GM18519 (cell line): Measurements from ENCODE around the gene UBAP1L.
"Not testable (repeated sequence)": the region's sequence is repeated elsewhere in the genome, so short reads cannot be mapped to it uniquely, and the experiment has no call there.

Experiments used
- ATAC-seq: cut with Tn5 transposase; IDR thresholded peaks from one replicate; pipeline ENCODE4 v1.9.1; 2021; ENCODE audit warnings: mild to moderate bottlenecking, moderate library complexity; ENCODE audit not compliant: unreplicated experiment, low FRiP score

UBAP1L gene

GRCh38 chr15:65101411-65101890 lies 13.5 kb downstream of the UBAP1L start:
- no peak for ATAC-seq

- ATAC-seq: no peak
Observed at GRCh38 chr15:65100442-65100841, 14.6 kb downstream of the UBAP1L start.

- ATAC-seq: not testable (repeated sequence)
Observed at GRCh38 chr15:65099801-65100200, 15.2 kb downstream of the UBAP1L start.

GRCh38 chr15:65099336-65099735 lies 15.7 kb downstream of the UBAP1L start:
- no peak for ATAC-seq

DNA sequence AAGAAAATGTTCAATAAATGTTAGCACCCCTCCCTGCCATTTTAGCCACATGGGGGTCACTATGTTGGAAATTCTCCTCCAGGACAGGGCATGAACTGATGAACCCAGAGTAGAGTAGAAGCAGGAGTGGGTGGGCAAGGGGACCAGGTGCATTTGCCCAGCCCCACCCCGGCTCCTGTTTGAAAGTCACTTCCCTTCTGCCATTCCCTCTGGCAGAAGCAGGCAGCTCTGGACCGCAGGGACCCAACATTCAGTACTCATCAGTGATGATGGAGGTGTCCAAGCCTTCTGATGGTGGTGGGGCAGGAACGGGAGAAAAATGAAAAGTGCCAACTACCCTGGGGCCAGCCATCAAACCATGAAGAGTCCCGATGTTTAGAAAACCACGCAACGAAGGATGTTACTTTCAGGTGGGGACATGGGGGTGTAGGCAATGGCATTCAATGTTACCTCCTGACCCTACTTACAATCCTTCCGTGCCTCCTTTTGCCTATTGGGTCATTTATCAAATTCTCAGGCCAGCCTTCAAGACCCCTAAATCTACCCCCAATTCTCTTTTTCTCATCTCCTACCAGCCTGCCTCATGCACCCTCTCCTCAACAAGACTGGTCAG lies 17.2 kb downstream of the UBAP1L start:
- ATAC-seq: no peak

GRCh38 chr15:65096481-65097385 lies 18.3 kb downstream of the UBAP1L start:
- ATAC-seq: no peak

DNA sequence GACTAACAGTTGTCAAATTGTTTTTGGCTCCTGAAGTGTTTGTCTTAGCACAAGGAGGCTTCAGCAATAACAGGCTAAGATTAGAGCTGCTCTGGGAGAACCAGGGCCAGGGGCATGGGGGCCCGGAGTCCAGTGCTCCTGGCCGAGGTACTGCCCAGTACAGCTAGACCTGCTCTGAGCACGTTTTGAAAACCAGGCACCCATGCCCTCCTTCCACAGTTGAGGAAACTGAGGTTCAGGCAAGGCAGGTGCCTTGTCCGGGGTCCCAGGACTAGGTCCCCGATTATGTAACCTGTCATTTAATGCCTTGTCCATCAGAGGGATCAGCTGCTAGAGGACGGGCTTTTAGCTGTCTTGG lies 19.3 kb downstream of the UBAP1L start:
- ATAC-seq: no peak

GRCh38 chr15:65095011-65095746 lies 19.8 kb downstream of the UBAP1L start:
- no peak for ATAC-seq

DNA sequence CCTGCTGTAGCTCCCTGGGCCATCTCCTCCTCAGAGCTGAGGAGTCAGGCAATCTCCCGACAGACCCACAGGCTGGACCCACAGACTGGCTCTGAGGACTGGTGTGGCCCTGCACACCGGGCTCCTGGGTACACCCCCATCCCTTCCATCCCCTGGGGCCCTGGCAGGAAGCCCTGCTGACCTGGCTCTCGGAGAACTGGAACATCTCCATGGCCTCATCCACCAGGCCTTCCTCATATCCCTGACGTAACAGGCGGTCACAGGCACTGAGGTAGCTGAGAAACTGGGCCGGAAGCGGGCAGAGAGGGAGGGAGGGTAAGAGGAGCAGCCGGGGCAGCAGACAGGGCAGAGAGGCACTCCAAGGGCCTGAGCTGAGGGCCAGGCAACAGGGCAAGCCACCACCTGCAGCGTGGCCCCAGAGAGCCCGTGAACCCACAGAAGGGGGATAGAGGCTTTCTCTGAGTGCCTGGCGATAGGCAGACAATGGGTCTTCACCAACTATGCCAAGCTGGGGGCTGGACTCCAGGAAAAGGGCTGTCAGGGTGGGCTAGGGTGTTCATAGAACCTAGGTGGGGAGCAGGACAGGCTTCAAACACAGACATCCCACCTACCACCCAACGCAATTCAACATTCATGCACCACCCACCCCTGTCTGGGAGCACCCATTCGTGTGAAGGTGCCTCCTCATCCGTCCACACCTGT lies 20.6 kb downstream of the UBAP1L start:
- ATAC-seq: no peak

DNA sequence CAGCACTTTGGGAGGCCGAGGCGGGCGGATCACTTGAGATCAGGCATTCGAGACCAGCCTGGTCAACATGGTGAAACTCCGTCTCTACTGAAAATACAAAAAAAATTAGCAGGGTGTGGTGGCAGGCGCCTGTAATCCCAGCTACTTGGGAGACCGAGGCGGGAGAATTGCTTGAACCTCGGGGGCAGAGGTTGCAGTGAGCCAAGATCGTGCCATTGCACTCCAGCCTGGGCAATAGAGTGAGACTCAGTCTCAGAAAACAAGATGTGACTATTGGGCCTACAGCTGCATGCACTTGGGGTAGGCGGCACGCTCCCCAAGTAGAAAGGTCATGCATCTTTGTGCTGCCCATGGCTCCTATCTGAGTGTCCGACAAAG lies 21.2 kb downstream of the UBAP1L start:
- not testable (repeated sequence) for ATAC-seq

GRCh38 chr15:65092911-65093792 lies 21.8 kb downstream of the UBAP1L start:
- ATAC-seq: no peak

- ATAC-seq: no peak
Observed at GRCh38 chr15:65091946-65092770, 22.8 kb downstream of the UBAP1L start.

- ATAC-seq: no peak
Observed at GRCh38 chr15:65089206-65089824, 25.7 kb downstream of the UBAP1L start.

GRCh38 chr15:65088643-65089021 lies 26.4 kb downstream of the UBAP1L start:
- ATAC-seq: no peak

DNA sequence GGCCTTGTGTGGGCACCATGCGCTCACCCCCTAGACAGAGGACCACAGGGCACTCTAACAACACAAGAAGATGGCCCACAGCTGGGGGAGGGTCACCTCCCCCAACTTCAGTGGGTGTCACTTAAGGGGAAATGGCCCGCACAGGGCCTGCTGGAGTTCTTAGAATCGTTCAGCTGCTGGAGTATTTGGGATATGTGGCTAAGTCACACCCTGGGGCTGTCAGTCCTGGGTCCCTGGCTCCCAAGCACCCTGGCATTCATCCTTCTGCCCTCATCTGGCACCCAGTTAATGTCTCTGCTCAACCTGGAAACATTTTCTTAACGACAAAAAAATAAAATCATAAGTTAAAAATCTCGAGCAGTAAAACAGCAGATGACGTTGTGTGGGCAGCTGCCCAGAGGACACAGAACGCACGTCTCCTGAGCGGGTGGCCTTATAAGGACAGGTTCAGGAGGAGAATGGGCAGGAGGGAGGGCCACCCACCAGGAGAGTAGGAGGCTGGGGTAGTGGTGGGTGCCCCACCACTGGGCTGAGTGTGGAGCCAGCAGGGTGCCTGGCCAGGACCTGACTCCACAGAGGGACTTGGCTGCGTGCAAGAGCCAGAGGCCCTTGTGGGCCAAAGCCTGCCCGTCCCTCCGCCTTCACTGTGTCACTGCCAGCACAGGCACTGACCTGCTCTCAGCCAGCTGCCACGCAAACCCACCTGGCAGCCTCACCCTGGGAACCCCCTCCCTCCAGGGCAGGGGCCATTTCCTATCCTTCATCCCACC lies 26.9 kb downstream of the UBAP1L start:
- no peak for ATAC-seq

GRCh38 chr15:65087411-65087810 lies 27.6 kb downstream of the UBAP1L start:
- ATAC-seq: no peak

GRCh38 chr15:65086680-65087111 lies 28.3 kb downstream of the UBAP1L start:
- ATAC-seq: no peak
